ENCODE results near the gene FADS2. TPM values are rescaled to one million over a fixed set of nuclear protein-coding genes. Genes with fewer than 3 reads are reported as not detected.
A peak's percentile ranks its signal among the peaks of the same experiment; 100 is the strongest.

FADS2 gene
- total and polyA plus RNA-seq, 9 of the 15 experiments (the other 6 are each of a cell fraction or from before 2014, with no cell fraction given), result 2.9 to 42.8 (median 16.2) TPM

GRCh38 chr11:61815790-61816735 lies 12.0 kb upstream of the FADS2 start (continued):
- TF ChIP-seq BCLAF1 (IDR thresholded peaks at IDR 0.05; ENCODE audit: borderline replicate concordance in 1 of 2, control insufficient read depth in 1 of 2, low read depth in 2 of 2, low read length in 1 of 2) (no peak), IFI16 (CRISPR knock-in tag; IDR thresholded peaks at IDR 0.05) (no peak), FIP1L1 (IDR thresholded peaks at IDR 0.05; ENCODE audit: low read depth, low read length, poor library complexity, severe bottlenecking) (no peak), FOSL1 (tag; conservative IDR thresholded peaks at IDR 0.05) (0 out of 2 replicates have a peak, but pooled peaks have one; percentile 4), LCOR (CRISPR knock-in tag; IDR thresholded peaks at IDR 0.05) (no peak), ZNF24 (IDR thresholded peaks at IDR 0.05) (no peak), HES1 (IDR thresholded peaks at IDR 0.05; ENCODE audit: low read depth) (no peak), SLC30A9 (CRISPR knock-in tag; IDR thresholded peaks at IDR 0.05) (no peak), ZNF785 (CRISPR knock-in tag; IDR thresholded peaks at IDR 0.05) (no peak), MYNN (IDR thresholded peaks at IDR 0.05) (no peak), MYNN (CRISPR knock-in tag; IDR thresholded peaks at IDR 0.05) (no peak), TFAP4 (CRISPR knock-in tag; IDR thresholded peaks at IDR 0.05; ENCODE audit: borderline replicate concordance) (no peak), GABPB2 (CRISPR knock-in tag; conservative IDR thresholded peaks at IDR 0.05) (no peak), HOXB6 (CRISPR knock-in tag; IDR thresholded peaks at IDR 0.05; ENCODE audit: borderline replicate concordance) (no peak), CBX1 (IDR thresholded peaks at IDR 0.05; ENCODE audit: low read depth) (no peak), ZNF12 (CRISPR knock-in tag; IDR thresholded peaks at IDR 0.05) (0 out of 2 replicates have a peak, but pooled peaks have one; percentile 4), SMAD2 (IDR thresholded peaks at IDR 0.05; ENCODE audit: low read depth, low read length) (no peak), CEBPG (CRISPR knock-in tag; IDR thresholded peaks at IDR 0.05) (no peak), CEBPG (tag; conservative IDR thresholded peaks at IDR 0.05 in 1 of 2, IDR thresholded peaks at IDR 0.05 in 1 of 2) (no peak), ATF7 (IDR thresholded peaks at IDR 0.05) (no peak), IRF2 (CRISPR knock-in tag; IDR thresholded peaks at IDR 0.05) (no peak), RBM25 (IDR thresholded peaks at IDR 0.05; ENCODE audit: low read depth, low read length, severe bottlenecking) (no peak), ZNF146 (CRISPR knock-in tag; IDR thresholded peaks at IDR 0.05; ENCODE audit: unreplicated experiment) (no peak), SUPT5H (IDR thresholded peaks at IDR 0.05) (peak; percentile 69), ZFX (CRISPR knock-in tag; IDR thresholded peaks at IDR 0.05) (peak; percentile 66), POLR2AphosphoS2 (IDR thresholded peaks at IDR 0.05; ENCODE audit: low read length) (no peak)
